ENCODE data around the gene BACE2.

BACE2 gene

GRCh38 chr21:41328660-41329607 is 161.0 kb downstream of the BACE2 start:
- Histone ChIP-seq H3K4me3 (ENCODE audit: low read depth in 1 of 2, low read length in 2 of 2) (no peak overlapping the region), H3K27ac (ENCODE audit: low read length) (no peak overlapping the region), H3K27me3 (ENCODE audit: low read depth, low read length) (no peaks in the 10 kb centered on the region), H3K4me1 (ENCODE audit: control insufficient read depth in 1 of 2, insufficient read depth in 2 of 2, low read length in 2 of 2) (no peaks in the 10 kb centered on the region), H3K9me3 (ENCODE audit: control insufficient read depth in 1 of 2, low read length in 2 of 2) (peaks cover 0 to 3% of the 10 kb centered on the region in 2 donors), H3K36me3 (ENCODE audit: control insufficient read depth in 1 of 2, insufficient read depth in 2 of 2, low read length in 2 of 2) (no peaks in the 10 kb centered on the region)
